ENCODE results near the gene LRRC52.
"Not testable (repeated sequence)": the region's sequence is repeated elsewhere in the genome, so short reads cannot be mapped to it uniquely, and the experiment has no call there.

The LRRC52 gene

GRCh38 chr1:165581926-165582325 is 38.1 kb downstream of the LRRC52 start:
- DNase-seq: no peak

- DNase-seq: no peak
Measured at GRCh38 chr1:165586398-165586797, 42.6 kb downstream of the LRRC52 start.

GRCh38 chr1:165591391-165591790 is 47.6 kb downstream of the LRRC52 start:
- DNase-seq: not testable (repeated sequence)

GRCh38 chr1:165592945-165593823 is 49.4 kb downstream of the LRRC52 start:
- DNase-seq: peak; percentile 65

- DNase-seq: peak; percentile 43
Measured at GRCh38 chr1:165595246-165595938, 51.6 kb downstream of the LRRC52 start.

GRCh38 chr1:165597883-165598675 is 54.3 kb downstream of the LRRC52 start:
- peak; percentile 98 for DNase-seq

- no peak for DNase-seq
Measured at GRCh38 chr1:165598676-165599059, 54.9 kb downstream of the LRRC52 start.

GRCh38 chr1:165600793-165601192 is 57.0 kb downstream of the LRRC52 start:
- no peak for DNase-seq

GRCh38 chr1:165603810-165604209 is 60.0 kb downstream of the LRRC52 start:
- DNase-seq: no peak

- DNase-seq: no peak
Measured at GRCh38 chr1:165605246-165605645, 61.4 kb downstream of the LRRC52 start.

GRCh38 chr1:165606676-165607075 is 62.9 kb downstream of the LRRC52 start:
- DNase-seq: not testable (repeated sequence)

GRCh38 chr1:165610866-165611265 is 67.1 kb downstream of the LRRC52 start:
- no peak for DNase-seq

- DNase-seq: no peak
Measured at GRCh38 chr1:165612062-165612461, 68.3 kb downstream of the LRRC52 start.
